Cardiac ventricle fibroblast (primary cell): Measurements from ENCODE around the gene TEF. TPM values are rescaled to one million over a fixed set of nuclear protein-coding genes. Genes with fewer than 3 reads are reported as not detected.

Experiments used
- total RNA-seq: library from RNA; depleted of rRNA; stranded (reverse); fragments of >200 nt; gene quantifications from 2 replicates; pipeline ENCODE4 v1.2.3, GENCODE V29; 2015

The TEF gene, protein sequence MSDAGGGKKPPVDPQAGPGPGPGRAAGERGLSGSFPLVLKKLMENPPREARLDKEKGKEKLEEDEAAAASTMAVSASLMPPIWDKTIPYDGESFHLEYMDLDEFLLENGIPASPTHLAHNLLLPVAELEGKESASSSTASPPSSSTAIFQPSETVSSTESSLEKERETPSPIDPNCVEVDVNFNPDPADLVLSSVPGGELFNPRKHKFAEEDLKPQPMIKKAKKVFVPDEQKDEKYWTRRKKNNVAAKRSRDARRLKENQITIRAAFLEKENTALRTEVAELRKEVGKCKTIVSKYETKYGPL
- total RNA-seq = 9.9 and 10.3 TPM in 2 replicates

DNA sequence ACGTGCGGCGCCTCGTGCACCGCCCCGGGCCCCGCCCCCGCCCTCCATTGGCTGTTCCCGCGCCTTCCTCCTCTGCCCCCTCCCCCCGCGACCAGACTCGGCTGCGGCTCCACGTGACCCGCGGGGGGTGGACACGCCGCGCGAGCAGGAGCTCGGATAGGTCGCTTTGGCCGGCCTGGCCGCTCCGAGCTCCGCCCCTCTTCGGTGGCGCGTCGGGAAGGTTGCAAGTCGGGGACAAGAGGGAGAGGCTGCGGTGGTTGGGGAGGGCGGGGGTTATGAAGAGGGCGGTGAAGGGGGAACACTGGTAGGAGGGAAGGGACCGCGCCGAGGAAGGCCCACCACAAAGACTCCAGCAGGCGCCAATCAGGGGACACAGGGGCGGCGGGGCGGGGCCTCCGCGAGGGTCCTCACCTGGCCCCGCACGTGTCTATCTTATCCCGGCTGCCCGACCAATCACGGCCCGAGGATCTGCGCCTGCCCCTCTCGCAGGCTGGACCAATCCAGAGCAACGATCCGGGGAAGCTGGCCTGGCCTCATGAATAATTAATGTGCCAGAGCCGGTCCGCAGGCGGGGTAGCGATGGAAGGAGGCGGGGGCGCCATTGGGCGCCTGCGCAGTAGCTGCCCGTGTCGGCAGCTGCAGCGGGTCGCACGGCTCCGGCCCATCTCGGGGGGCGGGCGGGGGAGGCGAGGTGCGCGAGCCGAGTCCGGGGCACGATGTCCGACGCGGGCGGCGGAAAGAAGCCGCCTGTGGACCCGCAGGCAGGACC is at the start of gene TEF:
Gene TEF (plus strand): TSS at position 614 of the 769 bp plus-strand sequence. CDS start 103 bp downstream, at position 717.

DNA sequence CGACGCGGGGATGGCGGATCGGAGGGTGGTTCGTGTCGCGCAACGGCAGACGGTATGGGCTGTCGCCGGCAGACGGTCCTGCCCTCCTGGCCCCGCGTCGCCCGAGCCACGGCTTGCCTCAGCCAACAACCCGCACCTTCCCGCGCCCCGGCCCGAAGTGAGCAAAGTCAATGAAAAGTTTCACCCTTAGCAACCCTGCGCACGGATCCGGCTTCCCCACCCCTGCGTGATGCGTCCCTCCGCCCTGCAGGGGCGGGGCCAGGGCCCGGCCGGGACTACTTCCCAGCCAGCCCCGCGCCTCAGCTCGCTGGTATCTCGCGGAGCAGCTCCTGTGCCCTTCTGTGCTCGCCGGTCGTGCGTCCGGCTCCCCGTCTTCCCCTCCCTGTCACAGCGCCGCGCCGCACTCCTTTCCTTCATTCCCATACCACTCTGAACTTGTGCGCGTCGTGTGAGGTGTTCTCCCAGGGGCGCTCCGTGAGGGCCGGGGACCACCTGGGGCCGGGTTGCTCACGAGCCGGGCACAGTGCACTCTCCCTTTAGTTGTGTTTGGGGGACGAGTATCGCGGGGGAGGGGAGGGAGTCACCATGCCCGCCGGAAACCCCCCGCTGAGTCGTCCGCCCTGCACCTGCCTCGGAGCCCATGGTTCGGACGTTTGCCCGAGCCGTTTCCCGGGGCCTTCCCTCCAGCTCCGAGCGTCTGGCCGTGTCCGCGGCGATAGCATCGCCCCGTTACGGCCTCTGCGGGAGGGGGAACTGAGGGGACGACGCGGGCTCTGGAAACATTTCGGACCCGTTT is 65.1 kb downstream of the TEF start, which contains the start of gene TOB2:
Gene TOB2 (minus strand): TSS at position 163 of the 796 bp plus-strand sequence. CDS start 9,456 bp downstream, outside the sequence.

Other genes with a start within 250 kb of the TEF start
- 13.0 and 13.3 TPM in 2 replicates for gene L3MBTL2, start 176.6 kb upstream of the TEF start, total RNA-seq
- gene CHADL, start 141.0 kb upstream of the TEF start, total RNA-seq = 0.12 and 0.83 TPM in 2 replicates
- 23.7 and 26.9 TPM in 2 replicates for gene RANGAP1, start 95.8 kb upstream of the TEF start, total RNA-seq
- 34.7 and 37.6 TPM in 2 replicates for gene ZC3H7B, start 80.4 kb upstream of the TEF start, total RNA-seq
- 38.7 and 42.7 TPM in 2 replicates for gene TOB2, start 64.9 kb downstream of the TEF start, total RNA-seq
- 28.1 and 30.6 TPM in 2 replicates for gene PHF5A, start 86.8 kb downstream of the TEF start, total RNA-seq
- gene ACO2, start 87.2 kb downstream of the TEF start, total RNA-seq = 51.5 and 60.7 TPM in 2 replicates
- 22.2 and 25.2 TPM in 2 replicates for gene POLR3H, start 162.5 kb downstream of the TEF start, total RNA-seq
- 3.6 and 4.9 TPM in 2 replicates for gene CSDC2, start 179.1 kb downstream of the TEF start, total RNA-seq
- gene PMM1, start 207.9 kb downstream of the TEF start, total RNA-seq = 76.2 and 78.2 TPM in 2 replicates
- 19.2 and 50.6 TPM in 2 replicates for gene DESI1, start 239.1 kb downstream of the TEF start, total RNA-seq
- gene XRCC6, start 239.4 kb downstream of the TEF start, total RNA-seq = 179 and 183 TPM in 2 replicates